DMS53 (cell line): ENCODE measurements around the gene NAA60.
"Not testable (repeated sequence)": the region's sequence is repeated elsewhere in the genome, so short reads cannot be mapped to it uniquely, and the experiment has no call there.

Source experiments
- DNase-seq: peaks from one replicate; lab custom pipeline; 2025; lab: John Stamatoyannopoulos, UW

Gene NAA60

DNA sequence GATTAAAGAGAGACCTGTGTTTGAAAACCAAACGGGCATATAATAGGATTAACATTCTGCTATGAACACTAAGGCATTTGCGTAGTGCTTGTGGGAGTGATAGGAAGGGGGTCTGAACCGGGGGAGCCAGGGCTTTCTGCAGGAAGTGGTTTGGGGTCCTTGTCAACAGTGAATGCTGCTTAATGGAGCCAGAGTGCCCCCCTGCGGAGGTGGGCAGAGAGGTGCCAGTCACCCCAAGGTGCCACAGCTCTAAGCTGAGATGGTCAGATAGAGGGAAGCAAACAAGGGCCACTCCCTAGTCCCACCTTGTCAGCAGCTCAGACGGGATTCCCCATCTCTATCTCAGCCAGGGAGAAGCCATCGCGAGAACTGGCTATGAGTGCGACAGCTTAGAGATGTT is 17.7 kb downstream of the NAA60 start:
- no peak for DNase-seq

DNA sequence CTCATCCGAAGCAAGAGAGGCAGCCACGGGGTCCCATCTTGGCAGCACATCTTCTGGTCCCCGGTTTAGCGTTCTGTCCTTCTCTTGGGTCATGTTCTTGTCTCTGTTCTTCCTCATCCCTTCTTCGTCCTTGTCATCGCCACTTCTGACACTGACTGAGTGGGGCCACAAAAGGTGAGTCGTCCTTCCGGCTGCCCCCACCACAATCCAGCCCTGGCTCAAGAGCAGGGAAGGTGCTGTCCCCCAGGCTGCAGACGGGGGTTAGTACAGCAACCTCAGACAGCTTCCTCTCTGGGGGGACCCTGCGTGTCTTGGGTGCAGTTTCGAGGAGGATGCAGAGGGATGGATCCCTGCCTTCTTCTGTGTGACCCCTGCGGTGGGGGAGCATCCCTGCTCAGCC is 21.8 kb downstream of the NAA60 start:
- DNase-seq, result no peak

DNA sequence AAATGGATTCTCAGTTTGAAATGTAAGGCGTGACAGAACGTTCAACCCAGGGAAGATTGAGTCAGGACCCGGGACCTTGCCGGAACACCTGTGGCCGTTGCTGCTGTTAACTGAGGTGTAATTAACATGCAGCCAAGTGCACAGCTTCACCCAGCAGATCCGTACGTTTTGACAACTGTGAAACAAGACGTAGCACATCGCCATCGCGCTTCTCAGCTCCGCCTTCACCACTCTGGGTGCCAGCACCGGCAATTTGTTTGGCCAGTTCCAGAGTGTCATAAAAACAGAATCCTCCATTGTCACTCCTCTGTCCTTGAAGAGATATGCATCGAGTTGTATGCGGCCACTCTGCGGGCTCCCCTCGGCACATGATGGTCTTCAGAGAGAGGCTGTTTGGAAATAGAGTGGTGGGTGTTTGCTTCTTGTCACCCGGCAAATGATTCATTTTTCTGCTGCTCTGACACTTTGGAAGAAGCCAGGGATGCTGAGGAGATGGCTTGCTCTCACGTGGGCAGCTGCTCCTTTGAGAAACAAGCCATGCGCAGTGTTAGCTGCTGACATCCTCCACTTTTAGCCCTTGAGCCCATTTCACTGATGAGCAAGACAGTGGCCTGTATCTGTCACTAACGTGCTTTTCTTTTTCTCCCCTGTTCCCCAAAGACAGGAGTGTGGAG is 22.6 kb downstream of the NAA60 start:
- DNase-seq, result no peak

DNA sequence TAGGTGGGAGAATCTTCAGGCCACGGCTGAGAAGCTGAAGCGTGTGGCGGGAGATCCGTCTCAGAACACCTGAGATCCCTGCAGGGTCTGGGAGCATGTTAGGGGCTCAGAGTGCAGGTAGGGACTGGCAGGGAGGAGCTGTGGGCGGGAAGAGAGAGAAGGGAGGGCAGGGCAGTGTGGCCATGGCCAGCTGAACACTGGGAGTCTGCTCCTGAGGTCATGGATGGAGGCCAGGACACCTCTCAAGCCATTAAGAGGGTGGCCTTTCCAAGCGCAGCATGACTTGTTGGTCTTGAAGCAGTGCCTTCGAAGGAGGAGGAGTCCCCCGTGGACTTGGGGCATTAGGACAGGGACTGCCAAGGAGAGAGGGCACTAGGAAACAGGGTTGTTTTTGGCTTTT is 23.7 kb downstream of the NAA60 start:
- no peak for DNase-seq

DNA sequence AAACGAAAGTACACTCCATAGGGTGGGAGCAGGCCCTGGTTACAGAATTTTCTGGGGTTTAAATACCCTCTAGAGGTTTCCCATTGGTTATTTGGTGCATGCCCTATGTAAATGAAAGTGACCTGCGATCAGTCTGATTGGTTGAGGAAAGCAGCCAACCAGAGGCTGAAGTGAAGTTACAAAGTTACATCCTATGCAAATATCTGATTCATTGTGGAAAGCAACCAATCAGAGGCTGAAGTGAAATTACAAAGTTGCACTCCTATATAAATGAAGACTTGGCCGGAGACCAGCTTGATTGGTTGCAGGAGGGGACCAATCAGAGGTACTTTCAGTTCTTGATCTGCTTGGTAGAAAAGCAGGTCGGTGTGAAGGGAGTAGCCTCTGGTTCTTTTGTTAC is 24.4 kb downstream of the NAA60 start:
- DNase-seq, result no peak

DNA sequence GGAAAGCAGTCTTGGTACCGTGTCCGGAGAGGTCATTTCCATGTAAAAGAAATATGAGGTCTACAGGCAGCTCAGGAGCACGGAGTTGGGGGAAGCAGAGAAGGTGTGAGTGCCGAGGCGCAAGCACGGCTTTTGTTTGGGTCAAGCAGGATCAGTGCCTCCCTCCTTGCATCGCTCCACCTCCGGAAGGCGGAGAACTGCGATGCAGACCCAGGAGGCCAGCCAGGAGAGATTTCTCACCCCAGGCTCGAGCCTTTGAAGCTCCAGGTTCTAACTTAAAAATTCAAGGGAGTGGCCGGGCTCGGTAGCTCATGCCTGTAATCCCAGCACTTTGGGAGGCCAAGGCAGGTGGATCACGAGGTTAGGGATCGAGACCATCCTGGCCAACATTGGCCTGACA is 25.0 kb downstream of the NAA60 start:
- no peak for DNase-seq

DNA sequence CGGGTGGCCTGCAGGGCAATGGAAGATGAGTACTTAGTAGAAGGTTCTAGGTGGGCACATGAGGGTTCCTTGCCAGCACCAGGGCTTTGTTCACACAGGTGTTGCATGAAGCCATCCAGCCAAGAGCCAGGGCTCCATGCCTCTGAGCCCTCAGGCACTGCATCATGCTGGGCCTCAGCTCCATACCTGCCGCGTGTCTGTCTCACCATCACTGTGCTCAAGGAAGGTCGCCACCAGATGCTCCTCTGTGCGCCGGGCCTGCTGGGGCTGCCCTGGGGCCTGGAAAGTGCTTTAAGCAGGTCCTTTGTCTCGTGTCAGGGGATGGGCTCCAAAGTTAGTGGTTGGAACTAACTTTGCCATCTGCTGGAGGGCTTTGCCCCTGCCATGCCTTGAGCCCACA is 26.3 kb downstream of the NAA60 start:
- DNase-seq, result no peak

DNA sequence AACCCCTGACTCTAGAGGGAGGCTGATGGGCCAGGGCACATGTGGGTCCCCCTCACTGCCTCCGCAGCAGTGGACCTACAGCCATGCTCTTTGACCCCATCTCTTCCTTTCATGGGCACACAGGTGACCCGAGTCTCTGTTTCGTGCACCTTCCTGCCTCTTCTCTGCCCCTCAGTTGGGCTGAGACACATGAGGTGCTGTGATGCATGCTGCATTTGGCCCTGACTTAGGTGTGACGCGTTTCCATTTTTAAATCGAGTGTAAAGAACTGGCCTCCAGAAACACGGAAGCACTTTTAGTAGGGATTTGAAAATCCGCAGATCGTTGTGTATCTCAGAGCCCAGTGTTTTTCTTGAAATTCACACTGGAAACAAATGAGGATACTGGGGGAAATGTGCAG is 27.2 kb downstream of the NAA60 start:
- no peak for DNase-seq

DNA sequence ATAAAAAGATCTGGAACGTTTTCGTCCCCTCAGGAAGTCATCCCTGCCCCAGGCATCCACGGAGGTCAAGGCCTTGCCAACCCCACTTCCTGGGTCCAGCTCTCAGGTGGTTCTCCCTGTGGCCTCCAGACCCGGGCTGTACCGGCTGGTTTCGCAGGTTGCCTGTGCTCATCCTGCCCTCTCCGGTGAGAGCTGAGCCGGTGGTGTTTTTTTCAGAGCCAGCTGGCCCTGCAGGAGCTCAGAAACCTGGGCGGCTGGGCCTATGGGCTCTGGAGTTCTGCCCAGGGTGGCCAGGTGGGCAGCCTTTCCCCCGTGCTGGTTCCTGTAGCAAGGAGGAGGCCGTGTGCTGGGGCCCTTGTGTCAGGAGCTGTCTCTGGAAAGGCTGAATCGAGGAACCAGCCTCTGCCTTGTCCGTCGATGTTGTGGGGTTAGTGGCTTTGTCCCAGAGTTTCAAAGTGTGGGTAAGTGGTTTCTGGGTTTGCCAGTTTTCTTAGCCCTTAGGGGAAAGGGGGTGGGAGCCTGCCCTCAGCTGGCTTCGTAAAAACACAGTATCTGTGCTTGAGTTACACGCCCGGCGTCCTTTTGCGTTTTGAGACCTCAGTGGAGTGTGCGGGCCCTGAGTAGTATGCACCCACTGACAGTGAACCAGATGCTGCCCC is 28.2 kb downstream of the NAA60 start:
- DNase-seq, result no peak

DNA sequence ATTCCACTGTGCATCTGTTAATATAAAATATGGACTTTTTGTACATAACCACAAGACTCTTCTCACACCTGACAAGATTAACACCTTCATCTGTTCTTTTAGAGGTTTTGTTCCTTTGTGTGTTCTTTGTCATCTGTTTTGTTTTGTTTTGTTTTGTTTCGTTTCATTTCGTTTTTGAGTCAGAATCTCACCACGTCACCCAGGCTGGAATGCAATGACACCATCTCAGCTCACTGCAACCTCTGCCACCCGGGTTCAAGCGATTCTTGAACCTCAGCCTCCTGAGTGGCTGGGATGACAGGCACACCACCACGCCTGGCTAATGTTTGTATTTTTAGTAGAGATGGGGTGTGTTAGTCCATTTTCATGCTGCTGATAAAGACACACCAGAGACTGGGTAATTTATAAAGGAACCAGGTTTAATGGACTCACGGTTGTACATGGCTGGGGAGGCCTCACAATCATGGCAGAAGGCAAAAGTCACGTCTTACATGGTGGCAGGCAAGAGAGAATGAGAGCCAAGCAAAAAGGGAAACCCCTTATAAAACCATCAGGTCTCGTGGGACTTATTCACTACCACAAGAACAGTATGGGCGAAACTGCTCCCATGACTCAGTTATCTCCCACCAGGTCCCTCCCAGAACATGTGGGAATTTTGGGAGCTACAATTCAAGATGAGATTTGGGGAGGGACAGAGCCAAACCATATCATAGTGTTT is 29.6 kb downstream of the NAA60 start:
- DNase-seq, result no peak

DNA sequence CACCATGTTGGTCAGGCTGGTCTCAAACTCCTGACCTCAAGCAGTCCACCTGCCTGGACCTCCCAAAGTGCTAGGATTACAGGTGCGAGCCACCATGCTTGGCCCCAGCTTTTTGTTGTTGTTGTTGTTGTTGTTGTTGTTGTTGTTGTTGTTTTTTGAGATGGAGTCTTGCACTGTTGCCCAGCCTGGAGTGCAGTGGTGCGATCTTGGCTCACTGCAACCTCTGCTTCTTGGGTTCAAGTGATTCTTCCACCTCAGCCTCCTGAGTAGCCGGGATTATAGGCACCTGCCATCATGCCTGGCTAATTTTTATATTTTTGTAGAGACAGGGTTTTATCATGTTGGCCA is 30.1 kb downstream of the NAA60 start:
- not testable (repeated sequence) for DNase-seq

DNA sequence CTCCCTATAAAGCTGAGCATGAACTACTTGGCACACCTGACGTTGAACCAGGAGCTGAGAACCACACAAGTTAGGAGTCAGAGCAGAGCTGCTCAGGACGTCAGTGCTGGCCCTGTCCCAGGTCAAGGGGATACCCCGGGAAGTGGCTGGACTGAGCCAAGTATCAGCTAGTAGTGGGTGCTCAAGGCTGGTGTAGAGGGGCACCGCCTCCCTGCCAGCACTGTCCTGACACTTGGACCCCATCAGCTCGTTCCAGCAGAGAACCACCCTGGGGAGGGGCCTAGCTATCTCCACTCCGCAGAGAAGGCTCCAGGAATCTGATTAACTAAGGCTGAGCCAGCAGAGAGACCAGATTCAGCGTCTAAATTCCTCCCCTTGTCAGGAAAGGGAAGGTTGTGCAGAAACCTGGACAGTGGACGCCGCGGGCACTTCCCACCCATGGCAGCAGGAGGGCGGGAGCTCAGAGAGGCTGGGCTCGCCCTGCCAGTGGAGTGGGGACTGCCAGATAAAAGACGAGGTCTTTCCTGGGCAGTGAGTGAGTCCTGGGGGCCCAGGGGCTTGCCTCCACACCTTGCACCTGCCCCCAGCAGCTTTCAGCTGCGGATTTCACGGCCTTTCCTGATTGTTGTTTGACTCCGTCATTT is 30.8 kb downstream of the NAA60 start:
- DNase-seq, result no peak

DNA sequence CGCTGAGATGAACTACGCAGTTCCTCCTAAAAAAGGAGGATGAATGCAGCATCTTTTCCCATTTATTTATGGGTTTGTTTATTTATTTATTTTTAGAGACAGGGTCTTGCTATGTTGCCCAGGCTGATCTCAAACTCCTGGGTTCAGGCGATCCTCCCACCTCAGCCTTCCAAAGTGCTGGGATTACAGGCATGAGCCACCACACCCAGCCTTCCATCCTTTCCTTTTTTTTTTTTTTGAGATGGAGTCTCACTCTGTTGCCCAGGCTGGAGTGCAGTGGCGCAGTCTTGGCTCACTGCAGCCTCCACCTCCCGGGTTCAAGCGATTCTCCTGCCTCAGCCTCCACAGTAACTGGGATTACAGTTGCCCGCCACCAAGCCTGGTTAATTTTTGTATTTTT is 31.4 kb downstream of the NAA60 start:
- not testable (repeated sequence) for DNase-seq

DNA sequence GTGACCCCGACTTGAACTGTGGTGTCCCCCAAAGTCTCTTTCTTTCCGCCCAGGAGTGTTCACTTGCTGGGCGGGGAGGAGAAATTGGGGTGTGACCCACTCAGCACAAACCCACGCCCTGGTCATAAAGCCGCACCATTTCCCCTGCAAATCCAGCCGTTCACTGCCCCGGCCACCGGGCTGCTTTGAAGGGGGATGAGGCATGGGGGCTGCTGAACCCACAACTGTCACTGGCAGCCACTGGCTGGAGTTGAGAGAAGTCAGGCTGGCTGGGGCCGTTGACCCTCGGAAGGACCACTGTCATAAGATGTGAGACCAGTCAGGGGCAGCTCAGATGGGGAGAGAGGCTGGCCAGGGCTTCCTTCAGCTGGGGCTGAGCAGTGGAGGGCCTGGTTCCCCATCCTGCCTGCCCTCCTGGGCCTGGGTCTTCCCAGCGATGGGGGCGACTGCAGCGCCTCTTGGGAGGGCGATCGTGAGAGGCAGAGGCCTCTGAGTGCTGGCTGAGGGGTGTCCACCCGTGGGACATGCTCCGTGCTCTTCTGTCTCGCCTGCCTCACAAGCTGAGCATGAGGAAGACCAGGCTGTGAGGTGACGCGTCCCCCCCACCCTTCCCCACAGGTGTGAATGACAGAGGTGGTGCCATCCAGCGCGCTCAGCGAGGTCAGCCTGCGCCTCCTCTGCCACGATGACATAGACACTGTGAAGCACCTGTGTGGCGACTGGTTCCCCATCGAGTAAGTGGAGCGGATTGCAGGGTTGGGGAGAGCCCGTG is 32.3 kb downstream of the NAA60 start:
- DNase-seq, result no peak

DNA sequence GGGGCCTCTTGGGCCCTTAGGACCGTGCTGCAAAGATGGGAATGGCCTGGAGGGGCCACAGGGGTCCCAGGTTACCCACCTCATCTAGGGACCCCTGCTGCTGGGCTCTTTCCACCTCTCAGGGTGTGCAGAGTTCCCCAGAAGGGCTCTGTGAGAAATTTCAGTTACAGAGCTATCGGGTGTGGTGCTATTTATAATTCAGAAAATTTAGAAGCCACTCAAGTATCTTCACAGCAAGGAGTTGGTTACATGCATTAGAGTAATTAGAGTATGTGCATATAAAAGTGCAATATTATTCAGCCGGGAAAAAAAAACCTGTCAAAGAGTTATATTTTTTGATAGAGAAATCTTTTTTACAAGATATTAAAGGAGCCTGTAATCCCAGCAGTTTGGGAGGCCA is 32.9 kb downstream of the NAA60 start:
- no peak for DNase-seq

DNA sequence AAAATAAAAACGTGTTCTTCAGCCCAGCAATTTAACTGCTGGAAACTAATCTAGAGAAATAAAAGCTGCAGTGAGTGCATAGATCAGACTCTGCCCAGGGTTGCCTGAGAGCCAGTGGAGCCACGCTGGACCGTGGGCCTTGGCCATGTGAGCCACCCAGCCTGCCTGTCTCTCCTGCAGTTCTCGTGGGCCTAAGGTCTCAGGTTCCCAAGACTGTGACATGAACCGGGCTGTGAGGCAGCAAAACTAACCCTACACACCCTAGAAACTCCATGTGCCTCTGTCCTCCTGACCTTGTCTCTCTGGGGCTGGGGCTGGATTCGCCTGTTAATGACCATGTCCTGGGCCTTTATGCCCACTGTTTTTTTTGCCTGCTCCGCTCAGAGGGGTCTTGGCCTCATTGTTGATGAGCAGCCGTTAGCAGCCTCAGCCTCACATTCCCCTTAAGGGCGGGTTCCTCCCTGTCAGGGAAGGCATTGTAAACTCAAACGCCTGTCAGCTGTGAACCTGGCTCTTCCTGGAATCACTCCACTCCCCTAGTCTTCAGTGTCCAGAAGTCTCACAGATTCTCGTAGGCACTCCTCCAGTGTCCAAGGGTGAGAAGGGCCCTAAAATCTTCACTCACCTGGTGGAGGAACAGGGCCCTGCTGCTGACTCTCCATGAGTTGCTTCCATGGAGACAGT is 34.9 kb downstream of the NAA60 start:
- DNase-seq, result no peak

DNA sequence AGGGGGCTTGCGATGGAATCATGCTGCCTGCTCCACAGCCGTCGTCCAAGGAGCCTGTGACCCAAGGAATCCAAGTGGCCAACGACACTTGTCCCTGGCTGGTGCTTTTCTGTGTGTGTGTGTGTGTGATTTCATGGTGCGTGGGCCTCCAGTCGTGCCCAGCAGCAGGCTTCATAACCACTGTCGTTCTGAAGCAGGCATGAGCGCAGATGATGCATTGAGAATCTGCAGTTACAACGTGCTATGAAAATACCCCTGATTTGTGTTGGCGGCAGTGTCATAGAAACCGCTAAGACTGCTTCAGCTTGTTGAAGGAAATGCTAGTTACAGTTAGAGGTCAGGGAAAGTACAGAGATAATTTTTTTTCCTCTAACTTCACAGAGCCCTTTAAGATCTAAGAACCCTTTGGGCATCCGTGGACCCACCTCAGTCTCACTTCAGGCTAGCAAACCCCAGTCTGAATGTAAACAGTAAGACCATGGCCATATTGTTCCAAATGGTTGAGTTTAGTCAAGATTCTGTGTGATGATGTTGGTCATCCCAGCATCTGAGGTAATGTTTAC is 36.3 kb downstream of the NAA60 start:
- no peak for DNase-seq

DNA sequence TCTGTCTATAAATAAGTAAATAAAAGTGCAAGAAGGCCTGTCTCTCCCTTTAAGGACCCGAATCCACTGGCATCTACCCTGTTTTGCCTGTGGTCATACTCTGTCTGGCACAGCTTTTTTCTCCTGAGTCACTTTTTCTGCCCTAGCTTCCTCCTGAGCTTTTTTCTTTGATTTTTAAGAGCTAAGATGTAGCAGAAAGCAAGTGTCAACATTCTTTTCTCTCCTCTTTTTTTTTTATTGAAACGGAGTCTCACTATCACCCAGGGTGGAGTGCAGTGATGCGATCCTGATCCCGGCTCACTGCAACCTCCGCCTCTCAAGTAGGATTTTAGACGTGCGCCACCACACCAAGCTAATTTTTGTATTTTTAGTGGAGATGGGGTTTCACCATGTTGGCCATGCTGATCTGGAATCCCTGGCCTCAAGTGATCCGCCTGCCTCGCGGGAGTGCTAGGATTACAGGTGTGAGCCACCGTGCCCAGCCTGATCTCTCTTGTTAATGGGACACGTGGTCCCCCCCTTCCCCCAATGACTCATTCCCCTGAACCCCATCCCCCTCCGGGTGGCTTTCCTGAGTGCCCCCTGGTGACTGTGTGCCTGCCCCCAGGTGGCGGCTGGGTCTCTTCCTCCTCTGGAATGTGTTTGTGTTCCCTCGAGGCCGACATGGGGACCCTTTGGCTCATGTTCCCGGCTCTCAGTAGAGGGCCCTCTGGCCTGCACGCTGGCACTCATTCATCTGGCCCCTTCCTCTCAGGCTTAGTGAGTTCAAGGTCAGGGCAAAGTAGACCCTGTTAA is 37.6 kb downstream of the NAA60 start:
- DNase-seq, result peak; percentile 11

DNA sequence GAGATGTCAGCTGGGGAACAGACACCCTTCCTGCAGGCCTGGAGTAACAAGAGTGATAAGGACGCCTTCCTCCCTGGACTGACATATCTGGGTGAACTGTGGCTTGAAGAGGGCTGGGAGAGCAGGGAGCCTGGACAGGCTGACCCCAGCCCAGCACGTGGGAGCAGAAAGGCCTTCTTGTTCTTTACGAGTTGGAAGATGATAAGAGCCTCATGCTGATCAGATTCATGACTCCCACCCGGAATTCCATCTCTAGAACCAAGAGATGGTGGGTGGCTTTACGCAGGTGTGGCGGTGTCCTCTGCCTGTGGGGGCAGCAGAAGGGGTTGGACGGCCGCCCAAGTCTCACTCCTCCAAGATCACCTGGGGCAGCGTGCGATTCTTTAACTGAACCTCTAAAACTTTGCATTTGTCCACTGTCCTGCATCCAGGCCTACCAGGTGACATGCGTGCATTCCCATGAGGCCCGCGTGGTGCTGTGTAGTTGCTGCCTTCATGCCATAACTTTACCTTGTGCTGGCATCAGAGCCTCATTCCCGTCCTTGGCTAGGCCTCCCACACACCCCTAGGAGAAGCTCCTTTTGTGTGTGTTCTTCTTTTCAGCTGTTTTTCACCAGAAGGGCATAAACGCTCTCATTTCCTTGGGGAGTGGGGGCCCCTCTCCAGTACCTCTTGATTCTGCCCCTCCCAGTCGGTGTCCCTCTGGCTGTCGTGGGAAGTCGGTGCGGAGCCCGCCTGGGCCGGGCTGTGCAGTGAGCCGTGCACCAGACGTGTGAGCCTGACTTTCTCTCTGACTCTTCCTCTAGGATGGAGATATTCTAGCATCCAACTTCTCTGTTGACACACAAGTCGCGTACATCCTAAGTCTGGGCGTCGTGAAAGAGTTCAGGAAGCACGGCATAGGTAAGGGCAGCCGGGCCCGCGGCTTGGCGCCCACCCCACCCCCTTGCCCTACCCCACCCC is 38.5 kb downstream of the NAA60 start:
- no peak for DNase-seq
